GM18520 (cell line): Measurements from ENCODE around the gene ZKSCAN1.

ENCODE experiments used
- ATAC-seq: cut with Tn5 transposase; IDR thresholded peaks from one replicate; pipeline ENCODE4 v1.9.1; 2021; ENCODE audit not compliant: unreplicated experiment

ZKSCAN1 gene

GRCh38 chr7:100034871-100035510 is 19.6 kb downstream of the ZKSCAN1 start:
- no peak for ATAC-seq

- no peak for ATAC-seq
Measured at GRCh38 chr7:100035876-100036275, 20.5 kb downstream of the ZKSCAN1 start.

- ATAC-seq, result no peak
Measured at GRCh38 chr7:100038326-100038725, 22.9 kb downstream of the ZKSCAN1 start.

- no peak for ATAC-seq
Measured at GRCh38 chr7:100040575-100040974, 25.2 kb downstream of the ZKSCAN1 start.

GRCh38 chr7:100044718-100045117 is 29.3 kb downstream of the ZKSCAN1 start:
- ATAC-seq, result no peak

- no peak for ATAC-seq
Measured at GRCh38 chr7:100048680-100049079, 33.3 kb downstream of the ZKSCAN1 start.

GRCh38 chr7:100049441-100050291 is 34.3 kb downstream of the ZKSCAN1 start, which contains the start of gene ZSCAN21:
ZSCAN21 (plus strand) TSS chr7:100049774; CDS start chr7:100057007, 7,233 bp downstream.
- peak; percentile 80 for ATAC-seq

- ATAC-seq, result no peak
Measured at GRCh38 chr7:100051611-100052010, 36.2 kb downstream of the ZKSCAN1 start.

- no peak for ATAC-seq
Measured at GRCh38 chr7:100053215-100053614, 37.8 kb downstream of the ZKSCAN1 start.

GRCh38 chr7:100057006-100057405 is 41.6 kb downstream of the ZKSCAN1 start:
- ATAC-seq, result no peak

GRCh38 chr7:100059251-100059739 is 43.9 kb downstream of the ZKSCAN1 start:
- no peak for ATAC-seq

GRCh38 chr7:100061518-100062193 is 46.3 kb downstream of the ZKSCAN1 start:
- no peak for ATAC-seq

GRCh38 chr7:100063376-100063775 is 48.0 kb downstream of the ZKSCAN1 start:
- no peak for ATAC-seq

GRCh38 chr7:100064162-100064561 is 48.8 kb downstream of the ZKSCAN1 start:
- ATAC-seq, result no peak

GRCh38 chr7:100065452-100066186 is 50.2 kb downstream of the ZKSCAN1 start:
- no peak for ATAC-seq

- no peak for ATAC-seq
Measured at GRCh38 chr7:100066953-100067352, 51.6 kb downstream of the ZKSCAN1 start.

GRCh38 chr7:100069991-100070390 is 54.6 kb downstream of the ZKSCAN1 start:
- no peak for ATAC-seq

GRCh38 chr7:100071018-100071723 is 55.8 kb downstream of the ZKSCAN1 start:
- no peak for ATAC-seq

GRCh38 chr7:100072462-100072861 is 57.1 kb downstream of the ZKSCAN1 start:
- ATAC-seq, result no peak

- no peak for ATAC-seq
Measured at GRCh38 chr7:100074841-100075240, 59.4 kb downstream of the ZKSCAN1 start.
